Frontal cortex (tissue), 4 donors: Measurements from ENCODE around the gene OSBP. TPM values are rescaled to one million over a fixed set of nuclear protein-coding genes. Genes with fewer than 3 reads are reported as not detected.

Experiments used
- DNase-seq, 2 donors: peaks; one replicate each; pipeline ENCODE4 v3.0.0; 2012; ENCODE audit warnings: low spot score in 2 of 2
- FAIRE-seq: peaks from 2 replicates; lab custom pipeline; 2012; peaks lifted over from hg19 to GRCh38; lab: Jason Lieb, UNC
- total RNA-seq: library from RNA; depleted of rRNA; stranded (reverse); fragments of >200 nt; gene quantifications from one replicate; pipeline ENCODE4 v1.2.3, GENCODE V29; 2014
- donor health status: control.
- donor health status: control.
- donor health status: control.

OSBP gene
- total RNA-seq, 1 donor from 2014 or later, result 33.8 TPM

- FAIRE-seq (no peak), DNase-seq (no peak)
Observed at GRCh38 chr11:59607703-59608454, 7.7 kb downstream of the OSBP start.

- DNase-seq (no peak), FAIRE-seq (no peak)
Observed at GRCh38 chr11:59602432-59602831, 13.1 kb downstream of the OSBP start.

- FAIRE-seq, result no peak
Observed at GRCh38 chr11:59601788-59602187, 13.8 kb downstream of the OSBP start.

GRCh38 chr11:59600636-59601035, 14.9 kb downstream of the OSBP start:
- no peak for FAIRE-seq
- no peak for DNase-seq

More at GRCh38 chr11:59601788-59602187, 13.8 kb downstream of the OSBP start:
- DNase-seq, result no peak

- FAIRE-seq, result no peak
- DNase-seq, result no peak
Observed at GRCh38 chr11:59600234-59600633, 15.3 kb downstream of the OSBP start.

- FAIRE-seq (no peak), DNase-seq (no peak)
Observed at GRCh38 chr11:59598961-59599360, 16.6 kb downstream of the OSBP start.

GRCh38 chr11:59584294-59584693, 31.3 kb downstream of the OSBP start:
- DNase-seq, result no peak
- no peak for FAIRE-seq

GRCh38 chr11:59582006-59582405, 33.6 kb downstream of the OSBP start:
- no peak for FAIRE-seq
- no peak for DNase-seq

- DNase-seq, result no peak
- no peak for FAIRE-seq
Observed at GRCh38 chr11:59578369-59578768, 37.2 kb downstream of the OSBP start.

GRCh38 chr11:59575505-59575904, 40.1 kb downstream of the OSBP start:
- FAIRE-seq, result no peak

GRCh38 chr11:59574932-59575502, 40.6 kb downstream of the OSBP start:
- no peak for DNase-seq
- FAIRE-seq, result no peak

More at GRCh38 chr11:59575505-59575904, 40.1 kb downstream of the OSBP start:
- no peak for DNase-seq

- no peak for DNase-seq
- FAIRE-seq, result no peak
Observed at GRCh38 chr11:59574467-59574866, 41.1 kb downstream of the OSBP start.

GRCh38 chr11:59573216-59573615, 42.4 kb downstream of the OSBP start:
- FAIRE-seq (no peak), DNase-seq (no peak)

- DNase-seq, result no peak
- FAIRE-seq, result no peak
Observed at GRCh38 chr11:59572091-59572490, 43.5 kb downstream of the OSBP start.

GRCh38 chr11:59562292-59562691, 53.3 kb downstream of the OSBP start:
- DNase-seq, result no peak
- no peak for FAIRE-seq

GRCh38 chr11:59560702-59561473, 54.7 kb downstream of the OSBP start:
- peak; percentile 67 to 77 for DNase-seq
- FAIRE-seq, result no peak

- DNase-seq (peak; percentile 55 to 61), FAIRE-seq (no peak)
Observed at GRCh38 chr11:59560290-59560701, 55.3 kb downstream of the OSBP start.

GRCh38 chr11:59559886-59560285, 55.7 kb downstream of the OSBP start:
- no peak for DNase-seq
- no peak for FAIRE-seq

GRCh38 chr11:59558270-59558643, 57.3 kb downstream of the OSBP start:
- DNase-seq, result no peak
- no peak for FAIRE-seq

GRCh38 chr11:59556917-59557348, 58.6 kb downstream of the OSBP start:
- no peak for FAIRE-seq
- no peak for DNase-seq
